ENCODE results near the gene FGD6. TPM values are rescaled to one million over a fixed set of nuclear protein-coding genes. Genes with fewer than 3 reads are reported as not detected.

Gene FGD6
- total RNA-seq, 1 donor from 2014 or later, result 26.3 TPM

- H3K4me3 ChIP-seq, result no peak overlapping the region
- H3K9me3 ChIP-seq (replicated peaks), result no peaks in the 10 kb centered on the region
- DNase-seq, result no peak
- intact Hi-C loops (cut with micrococcal nuclease), result no loop called here
- no peak for TF ChIP-seq CTCF (IDR thresholded peaks at IDR 0.05; ENCODE audit: borderline replicate concordance)
- peaks cover 35% of the 10 kb centered on the region for H3K4me1 ChIP-seq
- no peaks in the 10 kb centered on the region for H3K27me3 ChIP-seq (ENCODE audit: low read depth)
- H3K36me3 ChIP-seq, result peaks cover 54% of the 10 kb centered on the region
- no peak overlapping the region for H3K27ac ChIP-seq (replicated peaks)
These were observed 42.1 kb upstream of the FGD6 start for GRCh38 chr12:95259368-95259767.

GRCh38 chr12:95258803-95259202 lies 41.5 kb upstream of the FGD6 start:
- Histone ChIP-seq H3K27me3 (ENCODE audit: low read depth) (no peaks in the 10 kb centered on the region), H3K4me3 (no peak overlapping the region), H3K27ac (replicated peaks) (no peak overlapping the region), H3K4me1 (peaks cover 35% of the 10 kb centered on the region), H3K9me3 (replicated peaks) (no peaks in the 10 kb centered on the region), H3K36me3 (peaks cover 56% of the 10 kb centered on the region)
- intact Hi-C loops (cut with micrococcal nuclease), result no loop called here
- no peak for DNase-seq
- no peak for TF ChIP-seq CTCF (IDR thresholded peaks at IDR 0.05; ENCODE audit: borderline replicate concordance)

GRCh38 chr12:95258151-95258550 lies 40.9 kb upstream of the FGD6 start:
- Histone ChIP-seq H3K36me3 (peaks cover 56% of the 10 kb centered on the region), H3K27ac (replicated peaks) (no peak overlapping the region), H3K4me3 (no peak overlapping the region), H3K27me3 (ENCODE audit: low read depth) (no peaks in the 10 kb centered on the region), H3K4me1 (peaks cover 29% of the 10 kb centered on the region), H3K9me3 (replicated peaks) (no peaks in the 10 kb centered on the region)
- no peak for DNase-seq
- no peak for TF ChIP-seq CTCF (IDR thresholded peaks at IDR 0.05; ENCODE audit: borderline replicate concordance)
- intact Hi-C loops (cut with micrococcal nuclease), result no loop called here

GRCh38 chr12:95257541-95257940 lies 40.3 kb upstream of the FGD6 start:
- no peak overlapping the region for H3K4me3 ChIP-seq
- H3K27ac ChIP-seq (replicated peaks), result no peak overlapping the region
- H3K27me3 ChIP-seq (ENCODE audit: low read depth), result no peaks in the 10 kb centered on the region
- no peak for TF ChIP-seq CTCF (IDR thresholded peaks at IDR 0.05; ENCODE audit: borderline replicate concordance)
- intact Hi-C loops (cut with micrococcal nuclease), result no loop called here
- peaks cover 22% of the 10 kb centered on the region for H3K4me1 ChIP-seq
- H3K9me3 ChIP-seq (replicated peaks), result no peaks in the 10 kb centered on the region
- DNase-seq, result no peak
- peaks cover 59% of the 10 kb centered on the region for H3K36me3 ChIP-seq

- peaks cover 22% of the 10 kb centered on the region for H3K4me1 ChIP-seq
- H3K36me3 ChIP-seq, result peaks cover 64% of the 10 kb centered on the region
- no peak overlapping the region for H3K4me3 ChIP-seq
- H3K9me3 ChIP-seq (replicated peaks), result no peaks in the 10 kb centered on the region
- H3K27ac ChIP-seq (replicated peaks), result no peak overlapping the region
- intact Hi-C loops (cut with micrococcal nuclease), result no loop called here
- H3K27me3 ChIP-seq (ENCODE audit: low read depth), result no peaks in the 10 kb centered on the region
- no peak for TF ChIP-seq CTCF (IDR thresholded peaks at IDR 0.05; ENCODE audit: borderline replicate concordance)
- no peak for DNase-seq
These were observed 36.1 kb upstream of the FGD6 start for GRCh38 chr12:95253386-95253785.

Data from left ventricle myocardium inferior (tissue), 1 donor.